Thymus (tissue), 11 donors: ENCODE results near the gene ISM1. TPM values are rescaled to one million over a fixed set of nuclear protein-coding genes. Genes with fewer than 3 reads are reported as not detected.

Experiments
- DNase-seq, 9 donors: peaks; one replicate each; pipeline ENCODE4 v3.0.0-alpha.2; 2013; ENCODE audit warnings: low spot score in 9 of 9, low read depth in 6 of 9, missing footprints in 1 of 9
- H3K27ac ChIP-seq, 2 donors: one replicate each; pipeline ENCODE4 v1.5.1; 2013; ENCODE audit warnings: control low read depth in 1 of 2, low read depth in 1 of 2, low read length in 1 of 2, mild to moderate bottlenecking in 1 of 2, moderate library complexity in 1 of 2
- H3K27me3 ChIP-seq, 2 donors: one replicate each; pipeline ENCODE4 v1.5.1; 2013; ENCODE audit warnings: low read length in 1 of 2; ENCODE audit not compliant: control insufficient read depth in 2 of 2, insufficient read depth in 1 of 2
- H3K36me3 ChIP-seq, 2 donors: one replicate each; pipeline ENCODE4 v1.5.1; 2013; ENCODE audit warnings: low read length in 1 of 2, mild to moderate bottlenecking in 1 of 2, moderate library complexity in 1 of 2; ENCODE audit not compliant: control insufficient read depth in 2 of 2, insufficient read depth in 2 of 2
- H3K4me1 ChIP-seq, 2 donors: one replicate each; pipeline ENCODE4 v1.5.1; 2013; ENCODE audit warnings: low read length in 2 of 2; ENCODE audit not compliant: control insufficient read depth in 2 of 2, insufficient read depth in 2 of 2
- H3K4me3 ChIP-seq, 2 donors: one replicate each; pipeline ENCODE4 v1.5.1; 2013; ENCODE audit warnings: low read length in 2 of 2, control low read depth in 1 of 2, mild to moderate bottlenecking in 1 of 2
- H3K9me3 ChIP-seq, 2 donors: one replicate each; pipeline ENCODE4 v1.5.1; 2013; ENCODE audit warnings: low read length in 1 of 2, mild to moderate bottlenecking in 1 of 2; ENCODE audit not compliant: control insufficient read depth in 2 of 2, insufficient read depth in 1 of 2
- whole genome bisulfite sequencing: extraction: QIAGEN DNeasy Blood & Tissue Kit; methylation state at CpG from one replicate; pipeline ENCODE4 v1.1.7; 2013; 5-methylcytosine and 5-hydroxymethylcytosine counted together
- polyA plus RNA-seq: library from polyadenylated mRNA; stranded (reverse); fragments of 200-250 nt; gene quantifications from one replicate; pipeline ENCODE4 v1.2.3, GENCODE V29; 2013
- total RNA-seq: library from RNA; stranded (reverse); fragments of 120-200 nt; gene quantifications from one replicate; pipeline ENCODE4 v1.2.4, GENCODE V29; 2013
- donor health status: healthy.

The ISM1 gene
- total and polyA plus RNA-seq, 2 donors = 0.66 to 1.2 TPM

DNA sequence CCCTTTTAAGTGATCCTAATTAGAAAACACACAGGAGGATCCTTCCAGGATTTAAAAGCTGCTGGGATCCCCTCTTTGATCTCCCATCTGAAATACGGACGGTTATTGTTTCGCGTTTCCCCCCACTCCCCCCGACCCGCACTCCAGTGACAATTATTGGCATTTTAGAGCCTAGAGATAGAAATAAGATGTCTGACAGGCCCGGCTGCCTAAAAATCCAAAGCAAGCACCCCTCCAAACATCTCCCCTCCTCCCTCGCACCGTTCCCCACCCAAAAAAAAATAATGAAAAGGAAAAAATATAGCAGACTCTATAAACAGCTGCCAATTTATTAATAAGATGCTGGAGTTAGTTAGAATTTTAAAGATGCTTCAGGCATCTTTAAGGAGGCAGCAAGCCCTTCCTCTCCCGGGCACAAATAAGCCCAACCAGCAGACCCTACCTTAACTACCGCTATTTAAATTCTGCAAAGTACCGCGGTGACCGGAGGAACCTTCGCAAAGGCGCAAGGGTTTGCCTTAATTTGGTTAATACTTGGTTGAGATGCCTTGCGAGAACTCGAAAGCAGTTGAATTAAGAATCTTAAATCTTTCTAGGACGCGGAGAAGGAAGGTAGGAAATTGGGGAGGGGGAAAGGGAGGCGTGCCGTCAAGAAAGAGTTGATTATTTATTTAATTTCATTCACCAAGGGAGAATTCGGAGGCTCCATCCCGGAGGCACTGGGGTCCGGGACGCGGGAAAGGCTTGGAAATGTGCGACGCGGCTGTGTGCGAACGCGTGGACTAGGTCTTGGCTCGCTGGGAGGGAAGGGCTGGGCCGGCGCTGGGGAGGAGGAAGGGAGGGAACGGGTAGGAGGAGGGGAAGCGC lies 1.5 kb upstream of the ISM1 start:
- DNase-seq = no peak
- WGBS = 7% methylated on average over 38 of the region's 38 CpGs
- Histone ChIP-seq H3K36me3 (no peaks in the 10 kb centered on the region), H3K4me1 (peaks cover 13 to 20% of the 10 kb centered on the region in 2 donors), H3K27ac (no peak overlapping the region), H3K9me3 (no peaks in the 10 kb centered on the region), H3K4me3 (peak overlapping the region in 1 of 2 donors; percentile 73), H3K27me3 (peaks cover 54 to 80% of the 10 kb centered on the region in 2 donors)

DNA sequence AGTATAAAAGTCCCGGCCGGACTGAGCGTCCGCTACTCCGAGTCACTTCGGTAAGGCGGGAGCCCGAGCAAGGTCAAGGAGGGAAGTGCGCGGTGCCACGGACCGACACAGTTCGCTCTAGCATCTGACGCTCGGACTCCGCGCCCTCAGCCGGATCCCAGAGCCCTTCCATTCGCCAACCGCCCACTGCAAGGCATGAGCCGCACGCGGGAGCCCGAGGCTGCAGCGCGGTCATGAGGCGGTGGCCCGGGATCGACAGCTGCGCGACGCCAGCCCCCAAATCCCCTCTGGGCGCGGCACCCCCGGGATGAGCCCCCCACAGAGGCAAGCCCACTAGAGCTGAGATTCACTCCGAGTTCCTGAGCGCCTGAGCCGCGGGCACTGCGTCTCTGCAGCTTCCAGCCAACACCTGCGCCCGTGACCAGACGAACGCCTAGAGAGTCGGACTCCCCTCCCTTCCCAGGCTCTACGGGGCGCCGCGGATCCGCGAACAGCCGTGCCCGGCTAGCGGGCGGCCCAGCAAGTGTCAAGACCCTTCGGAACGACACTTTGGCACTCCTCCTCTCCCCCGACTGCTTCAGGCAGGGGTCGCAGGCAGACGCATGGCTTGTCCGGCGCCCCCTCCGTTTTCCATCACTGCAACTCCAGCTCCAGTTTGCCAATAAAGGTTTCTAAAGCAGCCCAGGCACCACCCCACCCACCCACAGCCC lies 725 bp upstream of the ISM1 start:
- H3K9me3 ChIP-seq = no peaks in the 10 kb centered on the region
- H3K27ac ChIP-seq = no peak overlapping the region
- H3K36me3 ChIP-seq = no peaks in the 10 kb centered on the region
- H3K4me1 ChIP-seq = peaks cover 13 to 20% of the 10 kb centered on the region in 2 donors
- WGBS = 1% methylated on average over 63 of the region's 63 CpGs
- peak in 1 of 9 donors; percentile 45 for DNase-seq
- H3K27me3 ChIP-seq = peaks cover 53 to 76% of the 10 kb centered on the region in 2 donors
- peak overlapping the region; percentile 20 to 73 for H3K4me3 ChIP-seq

DNA sequence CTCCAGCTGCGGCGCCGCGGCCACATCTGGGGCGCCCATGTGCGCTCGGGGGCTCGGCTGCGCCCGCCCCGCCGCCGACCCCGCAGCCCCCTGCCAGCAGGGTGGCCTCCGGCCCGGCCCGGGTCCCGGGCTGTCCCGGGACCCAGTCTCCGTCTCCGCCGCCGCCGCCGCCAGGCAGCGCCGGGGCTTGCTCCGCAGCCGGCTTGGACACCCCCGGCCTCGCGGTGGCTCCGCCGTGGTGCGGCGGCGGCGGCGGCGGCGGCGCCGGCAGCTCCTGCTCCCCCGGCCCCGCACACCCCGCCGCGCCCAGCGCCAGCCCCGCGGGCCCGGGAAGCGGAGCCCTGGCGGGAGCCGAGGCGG lies 219 bp downstream of the ISM1 start:
- Histone ChIP-seq H3K27ac (no peak overlapping the region), H3K4me3 (peak overlapping the region in 1 of 2 donors; percentile 73), H3K27me3 (peaks cover 51 to 67% of the 10 kb centered on the region in 2 donors), H3K36me3 (no peaks in the 10 kb centered on the region), H3K9me3 (no peaks in the 10 kb centered on the region), H3K4me1 (peaks cover 13 to 20% of the 10 kb centered on the region in 2 donors)
- no peak for DNase-seq
- under 1% methylated on average over 56 of the region's 56 CpGs for WGBS

GRCh38 chr20:13221673-13222318 lies 722 bp downstream of the ISM1 start:
- Histone ChIP-seq H3K4me1 (peaks cover 13 to 20% of the 10 kb centered on the region in 2 donors), H3K9me3 (no peaks in the 10 kb centered on the region), H3K27ac (no peak overlapping the region), H3K27me3 (peaks cover 47 to 62% of the 10 kb centered on the region in 2 donors), H3K36me3 (no peaks in the 10 kb centered on the region), H3K4me3 (peak overlapping the region in 1 of 2 donors; percentile 73)
- 3% methylated on average over 59 of the region's 59 CpGs for WGBS
- peak in 6 of 9 donors; percentile 15 to 80 (median 52) for DNase-seq

- WGBS = 63% methylated on average over 8 of the region's 8 CpGs
- Histone ChIP-seq H3K27me3 (peaks cover 46 to 59% of the 10 kb centered on the region in 2 donors), H3K4me1 (peaks cover 13 to 20% of the 10 kb centered on the region in 2 donors), H3K36me3 (no peaks in the 10 kb centered on the region), H3K9me3 (no peaks in the 10 kb centered on the region), H3K4me3 (no peak overlapping the region), H3K27ac (no peak overlapping the region)
- DNase-seq = no peak
These were observed 1.2 kb downstream of the ISM1 start for GRCh38 chr20:13222319-13222716.

DNA sequence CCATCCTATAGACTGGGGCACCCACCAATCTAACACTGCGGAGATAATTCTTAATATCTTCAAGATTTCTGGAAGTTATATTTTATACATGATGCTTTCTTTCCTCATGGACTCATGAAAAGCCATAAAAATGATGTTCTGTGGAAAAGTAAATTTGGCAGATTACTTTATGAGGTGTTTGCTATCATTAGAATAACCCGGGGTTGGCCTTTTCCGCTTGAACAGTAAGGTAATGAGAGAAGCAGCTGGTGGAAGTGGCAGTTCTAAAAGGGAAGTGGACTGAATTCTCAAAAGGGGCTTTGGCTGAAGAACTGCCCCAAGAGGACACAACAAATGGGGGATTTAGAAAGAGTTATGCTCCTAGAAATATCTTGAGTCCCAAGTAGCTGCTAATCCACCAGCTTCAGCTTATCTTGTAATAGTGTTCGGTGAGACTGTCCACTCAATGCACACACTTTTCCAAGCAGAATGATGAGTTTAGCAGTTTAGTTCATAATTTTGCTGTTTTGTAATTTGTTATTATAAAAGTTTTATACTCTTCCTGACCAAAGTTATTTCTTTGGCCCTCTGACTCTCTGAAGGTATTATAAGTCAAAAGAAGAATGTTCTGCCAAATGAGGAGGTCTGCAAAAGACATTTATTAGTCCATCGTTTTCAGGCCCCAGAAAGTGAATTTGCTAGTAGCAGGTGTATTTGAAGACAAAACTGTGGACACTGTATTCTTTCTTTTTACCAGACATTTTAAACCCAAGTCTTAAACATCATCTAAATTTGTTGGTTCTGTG lies 2.9 kb downstream of the ISM1 start:
- Histone ChIP-seq H3K27ac (no peak overlapping the region), H3K4me1 (peaks cover 13 to 20% of the 10 kb centered on the region in 2 donors), H3K4me3 (no peak overlapping the region), H3K9me3 (no peaks in the 10 kb centered on the region), H3K36me3 (no peaks in the 10 kb centered on the region), H3K27me3 (peaks cover 38 to 42% of the 10 kb centered on the region in 2 donors)
- DNase-seq = no peak
- WGBS = 88% methylated on average over 5 of the region's 5 CpGs

DNA sequence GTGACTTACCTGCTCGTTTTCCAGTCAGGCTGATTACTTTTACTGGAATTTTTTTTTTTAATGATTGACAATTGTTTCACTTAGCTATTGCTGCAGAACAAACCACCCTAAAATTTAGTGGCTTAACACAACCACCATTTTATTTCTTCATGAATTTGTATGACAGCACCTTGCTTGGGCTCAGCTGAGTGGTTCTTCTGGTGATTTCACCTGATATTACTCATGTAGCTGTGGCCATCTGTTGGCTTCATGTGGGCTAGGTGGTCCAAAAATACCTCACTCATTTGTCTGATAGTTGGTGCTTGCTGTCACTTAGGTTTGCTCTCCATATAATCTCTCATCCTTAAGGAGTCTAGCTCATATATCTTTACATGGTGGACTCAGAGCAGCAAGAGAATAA lies 5.3 kb downstream of the ISM1 start:
- DNase-seq = no peak
- H3K27ac ChIP-seq = no peak overlapping the region
- WGBS = 89% methylated on average over 1 of the region's 1 CpG
- peaks cover 8 to 15% of the 10 kb centered on the region in 2 donors for H3K4me1 ChIP-seq
- no peaks in the 10 kb centered on the region for H3K9me3 ChIP-seq
- no peak overlapping the region for H3K4me3 ChIP-seq
- H3K27me3 ChIP-seq = peaks cover 16 to 20% of the 10 kb centered on the region in 2 donors
- no peaks in the 10 kb centered on the region for H3K36me3 ChIP-seq

- Histone ChIP-seq H3K4me1 (peaks cover 8 to 10% of the 10 kb centered on the region in 2 donors), H3K4me3 (no peak overlapping the region), H3K27ac (no peak overlapping the region), H3K36me3 (no peaks in the 10 kb centered on the region), H3K27me3 (peaks cover 2 to 3% of the 10 kb centered on the region in 2 donors), H3K9me3 (no peaks in the 10 kb centered on the region)
- 82% methylated on average over 2 of the region's 2 CpGs for WGBS
- no peak for DNase-seq
These were observed 7.7 kb downstream of the ISM1 start for GRCh38 chr20:13228771-13229170.
